ENCODE data around the gene GP1BB. TPM values are rescaled to one million over a fixed set of nuclear protein-coding genes. Genes with fewer than 3 reads are reported as not detected.

The GP1BB gene
- total and polyA plus RNA-seq, 10 of the 15 experiments (the other 5 are each of a cell fraction or from before 2014, with no cell fraction given), result 0.05 to 0.28 (median 0.28) TPM; not detected in 7

- peaks cover 4% of the 10 kb centered on the region for H4K20me1 ChIP-seq (ENCODE audit: control insufficient read depth, insufficient read depth)
Measured at GRCh38 chr22:19755722-19756287, 32.5 kb downstream of the GP1BB start.

More at GRCh38 chr22:19755722-19756287, 32.5 kb downstream of the GP1BB start:
- Histone ChIP-seq H3K4me2 (ENCODE audit: control insufficient read depth, insufficient read depth) (no peak overlapping the region), H3K4me3 (no peak overlapping the region), H3K36me3 (ENCODE audit: control insufficient read depth in 2 of 2, insufficient read depth in 2 of 2, low read length in 1 of 2) (no peaks in the 10 kb centered on the region), H3K4me1 (ENCODE audit: control insufficient read depth, insufficient read depth, low read length) (peaks cover 6% of the 10 kb centered on the region), H3K9ac (ENCODE audit: control insufficient read depth, insufficient read depth, low read length) (no peak overlapping the region), H3K9me3 (replicated peaks; ENCODE audit: control insufficient read depth, insufficient read depth, low read length) (no peaks in the 10 kb centered on the region), H3K27me3 (replicated peaks in 1 of 2; ENCODE audit: control insufficient read depth in 2 of 2, insufficient read depth in 2 of 2, low read length in 1 of 2) (peaks cover 25 to 26% of the 10 kb centered on the region in 2 experiments), H3K27ac (ENCODE audit: control insufficient read depth, insufficient read depth) (no peak overlapping the region), H3K79me2 (ENCODE audit: control insufficient read depth, insufficient read depth, low read length) (no peaks in the 10 kb centered on the region), H2AFZ (ENCODE audit: control insufficient read depth, low read depth, low read length) (no peak overlapping the region)
- intact Hi-C loops (cut with micrococcal nuclease; ENCODE audit: unreplicated experiment), result no loop called here
- in situ Hi-C loops (cut with MboI), result no loop called here
- ChIA-PET RAD21 (ENCODE audit: unreplicated experiment) (interaction anchor here (1.0 to 1.2 kb wide), 3 partner anchors 17 to 155 kb away, joined by 6 to 12 read pairs (median 7); no protein-coding TSS in a partner anchor), CTCF (interaction anchor here (0.9 to 1.2 kb wide), 4 partner anchors 9 to 154 kb away, joined by 4 to 7 read pairs (median 6); no protein-coding TSS in a partner anchor), SMC1A (ENCODE audit: uncharacterized antibody, unreplicated experiment) (no interaction called here), POLR2A (no interaction called here)
- FAIRE-seq (no peak), ATAC-seq (no peak), DNase-seq (ENCODE audit: low read depth, low spot score) (no peak)
- WGBS (ENCODE audit: insufficient coverage, insufficient replicate concordance, low lambda C conversion rate, missing lambda C conversion rate), result 13% methylated on average over 23 of the region's 26 CpGs
- no TSS peak for BruUV-seq (replicated peaks)
- TF ChIP-seq EP300 (IDR thresholded peaks at IDR 0.05; ENCODE audit: borderline replicate concordance in 1 of 2, control insufficient read depth in 1 of 2, low read depth in 2 of 2, low read length in 2 of 2), result no peak
- no peak for TF ChIP-seq CBX3 (IDR thresholded peaks at IDR 0.05; ENCODE audit: borderline replicate concordance, low read depth)
- no peak for TF ChIP-seq JUNB (IDR thresholded peaks at IDR 0.05)
- TF ChIP-seq SPI1 (IDR thresholded peaks at IDR 0.05; ENCODE audit: borderline replicate concordance, insufficient read depth, low read depth, low read length), result no peak
- TF ChIP-seq ZNF274 (IDR thresholded peaks at IDR 0.05; ENCODE audit: insufficient read depth, insufficient read length), result no peak
- TF ChIP-seq SMAD5 (IDR thresholded peaks at IDR 0.05; ENCODE audit: low read depth), result no peak
- no peak for TF ChIP-seq TCF7 (IDR thresholded peaks at IDR 0.05; ENCODE audit: borderline replicate concordance)
- TF ChIP-seq, protein P1, sequence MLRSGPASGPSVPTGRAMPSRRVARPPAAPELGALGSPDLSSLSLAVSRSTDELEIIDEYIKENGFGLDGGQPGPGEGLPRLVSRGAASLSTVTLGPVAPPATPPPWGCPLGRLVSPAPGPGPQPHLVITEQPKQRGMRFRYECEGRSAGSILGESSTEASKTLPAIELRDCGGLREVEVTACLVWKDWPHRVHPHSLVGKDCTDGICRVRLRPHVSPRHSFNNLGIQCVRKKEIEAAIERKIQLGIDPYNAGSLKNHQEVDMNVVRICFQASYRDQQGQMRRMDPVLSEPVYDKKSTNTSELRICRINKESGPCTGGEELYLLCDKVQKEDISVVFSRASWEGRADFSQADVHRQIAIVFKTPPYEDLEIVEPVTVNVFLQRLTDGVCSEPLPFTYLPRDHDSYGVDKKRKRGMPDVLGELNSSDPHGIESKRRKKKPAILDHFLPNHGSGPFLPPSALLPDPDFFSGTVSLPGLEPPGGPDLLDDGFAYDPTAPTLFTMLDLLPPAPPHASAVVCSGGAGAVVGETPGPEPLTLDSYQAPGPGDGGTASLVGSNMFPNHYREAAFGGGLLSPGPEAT (IDR thresholded peaks at IDR 0.05; ENCODE audit: low read depth), result no peak
- no peak for TF ChIP-seq RB1 (IDR thresholded peaks at IDR 0.05; ENCODE audit: borderline replicate concordance)
- TF ChIP-seq TBL1XR1 (IDR thresholded peaks at IDR 0.05; ENCODE audit: low read depth, low read length), result no peak
- TF ChIP-seq SRF (IDR thresholded peaks at IDR 0.05; ENCODE audit: low read depth in 2 of 2, low read length in 2 of 2), result no peak
- TF ChIP-seq TCF3 (IDR thresholded peaks at IDR 0.05; ENCODE audit: borderline replicate concordance, insufficient read depth, low read depth, low read length), result no peak
- TF ChIP-seq POLR2A (IDR thresholded peaks at IDR 0.05; ENCODE audit: low read depth, low read length), result no peak
- TF ChIP-seq, protein P2, sequence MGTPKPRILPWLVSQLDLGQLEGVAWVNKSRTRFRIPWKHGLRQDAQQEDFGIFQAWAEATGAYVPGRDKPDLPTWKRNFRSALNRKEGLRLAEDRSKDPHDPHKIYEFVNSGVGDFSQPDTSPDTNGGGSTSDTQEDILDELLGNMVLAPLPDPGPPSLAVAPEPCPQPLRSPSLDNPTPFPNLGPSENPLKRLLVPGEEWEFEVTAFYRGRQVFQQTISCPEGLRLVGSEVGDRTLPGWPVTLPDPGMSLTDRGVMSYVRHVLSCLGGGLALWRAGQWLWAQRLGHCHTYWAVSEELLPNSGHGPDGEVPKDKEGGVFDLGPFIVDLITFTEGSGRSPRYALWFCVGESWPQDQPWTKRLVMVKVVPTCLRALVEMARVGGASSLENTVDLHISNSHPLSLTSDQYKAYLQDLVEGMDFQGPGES (IDR thresholded peaks at IDR 0.05), result no peak
- no peak for TF ChIP-seq IKZF1 (conservative IDR thresholded peaks at IDR 0.05)
- no peak for TF ChIP-seq CHD4 (IDR thresholded peaks at IDR 0.05)
- no peak for TF ChIP-seq NFIC (IDR thresholded peaks at IDR 0.05; ENCODE audit: low read depth, low read length)
